ENCODE results near the gene EPOP.

DNA sequence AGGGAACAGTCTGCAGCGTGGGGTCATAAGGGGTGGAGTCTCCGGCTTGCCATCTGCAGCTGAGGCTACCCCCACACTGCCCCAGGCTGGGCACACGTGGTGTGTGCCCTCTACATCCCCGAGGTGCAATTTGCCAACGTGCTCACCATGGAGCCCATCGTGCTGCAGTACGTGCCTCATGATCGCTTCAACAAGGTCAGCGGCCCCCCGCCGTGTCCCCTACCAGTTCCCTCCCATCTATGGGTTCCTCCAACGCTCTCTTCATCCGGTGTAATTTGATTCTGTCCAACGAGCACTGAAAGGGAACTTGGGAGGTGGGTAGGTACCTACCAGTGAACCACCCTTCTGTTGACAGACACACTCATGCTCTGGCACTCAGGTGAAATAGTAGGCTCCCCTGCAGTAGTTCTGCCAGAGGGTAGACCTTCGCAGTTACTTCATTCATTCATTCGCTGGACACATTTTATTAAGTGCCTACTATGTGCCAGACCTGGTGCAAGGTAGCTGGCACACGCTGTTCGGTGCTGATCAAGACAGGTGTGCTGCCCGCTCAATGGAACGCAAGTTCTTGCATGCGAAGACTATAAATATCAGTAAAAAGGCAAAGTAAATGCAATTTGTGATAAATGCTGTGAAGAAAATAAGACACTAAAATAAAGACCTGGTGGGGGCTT, 33.1 kb upstream of the EPOP start:
- TF ChIP-seq, protein P1, sequence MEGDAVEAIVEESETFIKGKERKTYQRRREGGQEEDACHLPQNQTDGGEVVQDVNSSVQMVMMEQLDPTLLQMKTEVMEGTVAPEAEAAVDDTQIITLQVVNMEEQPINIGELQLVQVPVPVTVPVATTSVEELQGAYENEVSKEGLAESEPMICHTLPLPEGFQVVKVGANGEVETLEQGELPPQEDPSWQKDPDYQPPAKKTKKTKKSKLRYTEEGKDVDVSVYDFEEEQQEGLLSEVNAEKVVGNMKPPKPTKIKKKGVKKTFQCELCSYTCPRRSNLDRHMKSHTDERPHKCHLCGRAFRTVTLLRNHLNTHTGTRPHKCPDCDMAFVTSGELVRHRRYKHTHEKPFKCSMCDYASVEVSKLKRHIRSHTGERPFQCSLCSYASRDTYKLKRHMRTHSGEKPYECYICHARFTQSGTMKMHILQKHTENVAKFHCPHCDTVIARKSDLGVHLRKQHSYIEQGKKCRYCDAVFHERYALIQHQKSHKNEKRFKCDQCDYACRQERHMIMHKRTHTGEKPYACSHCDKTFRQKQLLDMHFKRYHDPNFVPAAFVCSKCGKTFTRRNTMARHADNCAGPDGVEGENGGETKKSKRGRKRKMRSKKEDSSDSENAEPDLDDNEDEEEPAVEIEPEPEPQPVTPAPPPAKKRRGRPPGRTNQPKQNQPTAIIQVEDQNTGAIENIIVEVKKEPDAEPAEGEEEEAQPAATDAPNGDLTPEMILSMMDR (IDR thresholded peaks at IDR 0.05; ENCODE audit: low read length): no peak
- TF ChIP-seq EZH2 (optimal IDR thresholded peaks at IDR 0.05; ENCODE audit: low read depth, low read length): no peak
- no peak for TF ChIP-seq EZH2phosphoT487 (IDR thresholded peaks at IDR 0.05; ENCODE audit: low read length)
